Right lobe of liver (tissue), 6 donors: ENCODE data around the gene ELF2. TPM values are rescaled to one million over a fixed set of nuclear protein-coding genes. Genes with fewer than 3 reads are reported as not detected.
"Not testable (repeated sequence)": the region's sequence is repeated elsewhere in the genome, so short reads cannot be mapped to it uniquely, and the experiment has no call there.

ENCODE experiments used
- ATAC-seq, 4 donors: fragments of 200-7000 bp; cut with Tn5 transposase; one replicate each; pipeline ENCODE4 v1.9.1; 2020; ENCODE audit warnings: mild to moderate bottlenecking in 4 of 4, moderate library complexity in 4 of 4
- DNase-seq, 3 donors: peaks; one replicate each; pipeline ENCODE4 v3.0.0-alpha.2; 2020
- H3K27ac ChIP-seq, 3 donors: fragments of 200-600 bp; one replicate each; pipeline ENCODE4 v1.8.0; 2022
- H3K27me3 ChIP-seq, 2 donors: fragments of 200-600 bp; one replicate each; pipeline ENCODE4 v1.8.0; 2022
- H3K36me3 ChIP-seq, 4 donors: fragments of 200-600 bp; sonication (generic) in 1 of 4; one replicate each; pipeline versions ENCODE4 v1.5.1 to v1.8.0; 2017 to 2022; ENCODE audit warnings: control low read depth in 1 of 4
- H3K4me1 ChIP-seq, 4 donors: fragments of 200-600 bp; sonication (generic) in 1 of 4; one replicate each; pipeline versions ENCODE4 v1.5.1 to v1.8.0; 2017 to 2022; ENCODE audit warnings: control low read depth in 1 of 4
- H3K4me3 ChIP-seq, 3 donors: fragments of 200-600 bp; one replicate each; pipeline ENCODE4 v1.8.0; 2022
- H3K9me3 ChIP-seq, 4 donors: fragments of 200-600 bp; sonication (generic) in 1 of 4; one replicate each; pipeline versions ENCODE4 v1.5.1 to v1.8.0; 2017 to 2022; ENCODE audit warnings: control low read depth in 1 of 4
- CTCF ChIP-seq, 4 donors: fragments of 200-600 bp in 3 of 4; fragments of 450-650 bp in 1 of 4; IDR thresholded peaks; one replicate each; pipeline versions ENCODE4 v1.5.1 to v1.8.0; 2016 to 2022; ENCODE audit warnings: antibody characterized with exemption in 4 of 4, mild to moderate bottlenecking in 2 of 4
- POLR2A ChIP-seq: fragments of 450-650 bp; IDR thresholded peaks from one replicate; pipeline ENCODE4 v1.6.1; 2017; ENCODE audit warnings: antibody characterized with exemption, mild to moderate bottlenecking
- WGBS: methylation state at CpG from one replicate; pipeline ENCODE4 v1.1.6; 2018; ENCODE audit warnings: low coverage, low lambda C conversion rate; ENCODE audit not compliant: insufficient coverage; ENCODE audit errors: missing lambda C conversion rate; 5-methylcytosine and 5-hydroxymethylcytosine counted together
- intact Hi-C, 2 donors: fragments of 100-400 bp; cut with DNase I; formaldehyde crosslinking; loops; one replicate each; pipeline versions ENCODE4 v1.11.2 to v1.14.1; 2022
- total RNA-seq, 6 experiments: library from RNA; depleted of rRNA in 2 of 6; stranded (reverse); fragments of >200 nt in 2 of 6; fragmentation: NEBNext Ultra II Directional in 3 of 6; extraction: Animal tissue kit (Norgen Biotek cat#: 25700) in 3 of 6; gene quantifications; one replicate each; pipeline versions ENCODE4 v1.1.0 to v1.2.4, GENCODE V29; 2016 to 2023
- donor health status: DM: no; HTN: yes; CAD: no.
- donor health status: DM: no; HTN: no; CAD: no.
- donor health status: DM: no; HTN: no; CAD: no.
- donor health status: DM: no; HTN: yes; CAD: no.
- donor health status: DM: no; HTN: yes; CAD: no.

Gene ELF2
- total RNA-seq, 6 experiments from 2014 or later, result 14.0 to 24.3 (median 16.7) TPM

- Histone ChIP-seq H3K36me3 (no peaks in the 10 kb centered on the region), H3K27me3 (no peaks in the 10 kb centered on the region), H3K9me3 (no peaks in the 10 kb centered on the region), H3K27ac (no peak overlapping the region), H3K4me1 (no peaks in the 10 kb centered on the region), H3K4me3 (no peak overlapping the region)
- WGBS, result 74% methylated on average over 2 of the region's 4 CpGs
- no peak for DNase-seq
- TF ChIP-seq CTCF (IDR thresholded peaks at IDR 0.05) (no peak), POLR2A (no peak)
- intact Hi-C loops, result no loop called here
- ATAC-seq, result no peak
These were observed 42.5 kb upstream of the ELF2 start for GRCh38 chr4:139219450-139220055.

- peak; percentile 47 to 80 (median 64) for ATAC-seq
- H3K36me3 ChIP-seq, result no peaks in the 10 kb centered on the region
- no peak for TF ChIP-seq CTCF (IDR thresholded peaks at IDR 0.05)
- TF ChIP-seq POLR2A, result no peak
- H3K9me3 ChIP-seq, result no peaks in the 10 kb centered on the region
- H3K27me3 ChIP-seq, result no peaks in the 10 kb centered on the region
- H3K27ac ChIP-seq, result no peak overlapping the region
- intact Hi-C loops, result no loop called here
- H3K4me1 ChIP-seq, result no peaks in the 10 kb centered on the region
- no peak for DNase-seq
- 13% methylated on average over 2 of the region's 7 CpGs for WGBS
- no peak overlapping the region for H3K4me3 ChIP-seq
These were observed 37.1 kb upstream of the ELF2 start for GRCh38 chr4:139214039-139214534.

GRCh38 chr4:139213633-139214032 is 36.6 kb upstream of the ELF2 start:
- H3K4me3 ChIP-seq, DNase-seq, ATAC-seq, H3K36me3 ChIP-seq, H3K9me3 ChIP-seq, H3K27ac ChIP-seq, H3K27me3 ChIP-seq, intact Hi-C loops, H3K4me1 ChIP-seq: not testable (repeated sequence)
- 83% methylated on average over 10 of the region's 10 CpGs for WGBS

- DNase-seq (no peak), ATAC-seq (no peak)
- 83% methylated on average over 3 of the region's 3 CpGs for WGBS
- TF ChIP-seq POLR2A (no peak), CTCF (IDR thresholded peaks at IDR 0.05) (no peak)
- H3K4me3 ChIP-seq, result no peak overlapping the region
- H3K9me3 ChIP-seq, result no peaks in the 10 kb centered on the region
- H3K27ac ChIP-seq, result no peak overlapping the region
- no peaks in the 10 kb centered on the region for H3K27me3 ChIP-seq
- H3K36me3 ChIP-seq, result no peaks in the 10 kb centered on the region
- intact Hi-C loops, result no loop called here
- no peaks in the 10 kb centered on the region for H3K4me1 ChIP-seq
These were observed 35.9 kb upstream of the ELF2 start for GRCh38 chr4:139212900-139213299.

GRCh38 chr4:139210486-139210885 is 33.5 kb upstream of the ELF2 start:
- no peaks in the 10 kb centered on the region for H3K27me3 ChIP-seq
- H3K36me3 ChIP-seq, result no peaks in the 10 kb centered on the region
- no peaks in the 10 kb centered on the region for H3K4me1 ChIP-seq
- no peak overlapping the region for H3K27ac ChIP-seq
- H3K4me3 ChIP-seq, result no peak overlapping the region
- no peak for TF ChIP-seq POLR2A
- ATAC-seq, result no peak
- intact Hi-C loops, result no loop called here
- WGBS, result 56% methylated on average over 1 of the region's 1 CpG
- no peak for DNase-seq
- no peaks in the 10 kb centered on the region for H3K9me3 ChIP-seq
